HEK293 (cell line): ENCODE measurements around the gene TMEM259.

Experiments used
- CTCF ChIA-PET: fragments of 350-600 bp; formaldehyde crosslinking; extraction: SDS; loops from one replicate; lab custom pipeline; 2021; ENCODE audit warnings: antibody characterized with exemption; lab: Yijun Ruan, JAX
- POLR2A ChIA-PET: fragments of 300-600 bp; formaldehyde crosslinking; extraction: SDS; loops from one replicate; lab custom pipeline; 2020; ENCODE audit warnings: antibody characterized with exemption, inconsistent platforms; lab: Yijun Ruan, JAX
- H3K27ac ChIP-seq: fragments of 200-500 bp; sonication (Bioruptor generic); 2 replicates; pipeline ENCODE4 v1.5.1; 2014; ENCODE audit warnings: low read depth, low read length, control low read depth, inconsistent platforms; ENCODE audit errors: extremely low read depth
- H3K36me3 ChIP-seq, 2 experiments: fragments of 200-500 bp in 1 of 2; sonication (Bioruptor generic) in 1 of 2; 1 replicate in 1 of 2; 2 replicates in 1 of 2; pipeline ENCODE4 v1.5.1; 2014 to 2017; ENCODE audit warnings: inconsistent platforms in 2 of 2, low read length in 2 of 2; ENCODE audit not compliant: control insufficient read depth in 2 of 2, insufficient read depth in 1 of 2
- H3K4me1 ChIP-seq: fragments of 200-500 bp; sonication (Bioruptor generic); 2 replicates; pipeline ENCODE4 v1.5.1; 2014; ENCODE audit warnings: mild to moderate bottlenecking, low read length, inconsistent platforms; ENCODE audit not compliant: control insufficient read depth, insufficient read depth
- H3K4me3 ChIP-seq: 2 replicates; pipeline ENCODE4 v1.5.1; 2011; ENCODE audit warnings: low read depth, mild to moderate bottlenecking, control low read depth, low read length, moderate library complexity
- H3K9me3 ChIP-seq: fragments of 200-500 bp; sonication (Bioruptor generic); 2 replicates; pipeline ENCODE4 v1.5.1; 2014; ENCODE audit warnings: low read depth, low read length, inconsistent platforms; ENCODE audit not compliant: control insufficient read depth, insufficient read depth
- EGR2 ChIP-seq: fragments of 450-650 bp; formaldehyde crosslinking; IDR thresholded peaks from 2 replicates; pipeline ENCODE4 v1.5.1; 2016; ENCODE audit warnings: low read depth, missing biosample characterization, missing genetic modification characterization
- GLI2 ChIP-seq: fragments of 450-650 bp; formaldehyde crosslinking; IDR thresholded peaks from 2 replicates; pipeline ENCODE4; 2017; ENCODE audit warnings: missing biosample characterization, missing genetic modification characterization, low read depth, borderline replicate concordance
- IKZF3 ChIP-seq: fragments of 450-650 bp; IDR thresholded peaks from 2 replicates; pipeline ENCODE4 v1.5.0; 2018; ENCODE audit warnings: missing biosample characterization, mild to moderate bottlenecking, missing genetic modification characterization, moderate library complexity
- KLF1 ChIP-seq: fragments of 450-650 bp; formaldehyde crosslinking; IDR thresholded peaks from 2 replicates; pipeline ENCODE4 v1.5.1; 2016; ENCODE audit warnings: missing biosample characterization, missing genetic modification characterization
- KLF10 ChIP-seq: fragments of 450-650 bp; IDR thresholded peaks from 2 replicates; pipeline ENCODE4 v1.5.1; 2018; ENCODE audit warnings: missing biosample characterization, mild to moderate bottlenecking, missing genetic modification characterization
- KLF8 ChIP-seq: fragments of 450-650 bp; formaldehyde crosslinking; IDR thresholded peaks from 2 replicates; pipeline ENCODE4 v1.5.1; 2016; ENCODE audit warnings: missing biosample characterization, missing genetic modification characterization
- PRDM1 ChIP-seq: fragments of 450-650 bp; formaldehyde crosslinking; IDR thresholded peaks from 2 replicates; pipeline ENCODE4; 2016; ENCODE audit warnings: missing biosample characterization, missing genetic modification characterization
- WT1 ChIP-seq: fragments of 450-650 bp; formaldehyde crosslinking; IDR thresholded peaks from 2 replicates; pipeline ENCODE4 v1.5.1; 2016; ENCODE audit warnings: missing biosample characterization, missing genetic modification characterization
- YY2 ChIP-seq: fragments of 450-650 bp; formaldehyde crosslinking; IDR thresholded peaks from 2 replicates; pipeline ENCODE4 v1.5.1; 2016; ENCODE audit warnings: missing biosample characterization, missing genetic modification characterization
- ZNF114 ChIP-seq: fragments of 450-650 bp; formaldehyde crosslinking; IDR thresholded peaks from 2 replicates; pipeline ENCODE4 v1.5.0; 2017; ENCODE audit warnings: missing biosample characterization, missing genetic modification characterization
- ZNF132 ChIP-seq: fragments of 450-650 bp; formaldehyde crosslinking; IDR thresholded peaks from 2 replicates; pipeline ENCODE4 v1.5.1; 2017; ENCODE audit warnings: missing biosample characterization, missing genetic modification characterization, borderline replicate concordance
- ZNF138 ChIP-seq: fragments of 450-650 bp; formaldehyde crosslinking; IDR thresholded peaks from 2 replicates; pipeline ENCODE4 v1.5.1; 2016; ENCODE audit warnings: missing biosample characterization, missing genetic modification characterization, borderline replicate concordance
- ZNF146 ChIP-seq: fragments of 450-650 bp; formaldehyde crosslinking; IDR thresholded peaks from 2 replicates; pipeline ENCODE4 v1.5.1; 2016; ENCODE audit warnings: missing biosample characterization, missing genetic modification characterization
- ZNF239 ChIP-seq: fragments of 450-650 bp; formaldehyde crosslinking; IDR thresholded peaks from 2 replicates; pipeline ENCODE4 v1.5.1; 2016; ENCODE audit warnings: missing biosample characterization, missing genetic modification characterization
- ZNF324 ChIP-seq: fragments of 450-650 bp; formaldehyde crosslinking; IDR thresholded peaks from 2 replicates; pipeline ENCODE4 v1.5.1; 2016; ENCODE audit warnings: missing biosample characterization, missing genetic modification characterization
- ZNF514 ChIP-seq: fragments of 450-650 bp; formaldehyde crosslinking; IDR thresholded peaks from 2 replicates; pipeline ENCODE4 v1.5.1; 2016; ENCODE audit warnings: missing biosample characterization, missing genetic modification characterization
- ZNF544 ChIP-seq: fragments of 450-650 bp; formaldehyde crosslinking; IDR thresholded peaks from 2 replicates; pipeline ENCODE4 v1.5.0; 2017; ENCODE audit warnings: missing biosample characterization, missing genetic modification characterization
- ZNF660 ChIP-seq: fragments of 450-650 bp; IDR thresholded peaks from 2 replicates; pipeline ENCODE4 v1.5.1; 2018; ENCODE audit warnings: missing biosample characterization, mild to moderate bottlenecking, missing genetic modification characterization
- TF ChIP-seq, protein P1 (sequence below): fragments of 450-650 bp; formaldehyde crosslinking; IDR thresholded peaks from 2 replicates; pipeline ENCODE4 v1.5.1; 2016; ENCODE audit warnings: missing biosample characterization, missing genetic modification characterization, low read depth
- TF ChIP-seq, protein P2 (sequence below): fragments of 450-650 bp; formaldehyde crosslinking; IDR thresholded peaks from 2 replicates; pipeline ENCODE4 v1.5.1; 2017; ENCODE audit warnings: missing biosample characterization, missing genetic modification characterization
- TF ChIP-seq, protein P3 (sequence below): fragments of 450-650 bp; IDR thresholded peaks from 2 replicates; pipeline ENCODE4 v1.5.1; 2018; ENCODE audit warnings: missing biosample characterization, missing genetic modification characterization
- TF ChIP-seq, protein P4 (sequence below): fragments of 450-650 bp; formaldehyde crosslinking; IDR thresholded peaks from 2 replicates; pipeline ENCODE4 v1.5.1; 2017; ENCODE audit warnings: missing biosample characterization, missing genetic modification characterization
- TF ChIP-seq, protein P5 (sequence below): fragments of 450-650 bp; formaldehyde crosslinking; IDR thresholded peaks from 2 replicates; pipeline ENCODE4 v1.5.1; 2016; ENCODE audit warnings: missing biosample characterization, missing genetic modification characterization
- TF ChIP-seq, protein P6 (sequence below): fragments of 450-650 bp; formaldehyde crosslinking; IDR thresholded peaks from 2 replicates; pipeline ENCODE4 v1.5.1; 2016; ENCODE audit warnings: missing biosample characterization, missing genetic modification characterization

Gene TMEM259

DNA sequence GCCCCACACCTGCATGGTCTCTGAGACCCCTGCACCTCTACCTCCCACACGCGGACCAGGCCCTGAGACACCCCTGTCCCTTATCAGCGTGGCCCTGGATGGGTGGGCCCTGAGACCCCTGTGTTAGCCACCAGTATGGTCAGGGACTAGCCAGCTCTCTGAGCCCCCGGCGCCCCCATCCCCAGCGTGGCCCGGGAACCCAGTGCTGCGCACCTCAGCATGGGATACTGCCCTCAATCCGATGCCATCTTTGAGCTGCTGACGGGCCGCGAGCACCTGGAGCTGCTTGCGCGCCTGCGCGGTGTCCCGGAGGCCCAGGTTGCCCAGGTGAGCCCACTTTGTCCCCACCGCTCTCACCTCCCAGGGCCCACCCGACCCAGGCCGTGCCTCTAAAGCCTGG, 41.1 kb upstream of the TMEM259 start:
- peaks cover 0 to 19% of the 10 kb centered on the region in 2 experiments; a peak in 2 of 3 replicates for H3K36me3 ChIP-seq
- TF ChIP-seq, protein P1, sequence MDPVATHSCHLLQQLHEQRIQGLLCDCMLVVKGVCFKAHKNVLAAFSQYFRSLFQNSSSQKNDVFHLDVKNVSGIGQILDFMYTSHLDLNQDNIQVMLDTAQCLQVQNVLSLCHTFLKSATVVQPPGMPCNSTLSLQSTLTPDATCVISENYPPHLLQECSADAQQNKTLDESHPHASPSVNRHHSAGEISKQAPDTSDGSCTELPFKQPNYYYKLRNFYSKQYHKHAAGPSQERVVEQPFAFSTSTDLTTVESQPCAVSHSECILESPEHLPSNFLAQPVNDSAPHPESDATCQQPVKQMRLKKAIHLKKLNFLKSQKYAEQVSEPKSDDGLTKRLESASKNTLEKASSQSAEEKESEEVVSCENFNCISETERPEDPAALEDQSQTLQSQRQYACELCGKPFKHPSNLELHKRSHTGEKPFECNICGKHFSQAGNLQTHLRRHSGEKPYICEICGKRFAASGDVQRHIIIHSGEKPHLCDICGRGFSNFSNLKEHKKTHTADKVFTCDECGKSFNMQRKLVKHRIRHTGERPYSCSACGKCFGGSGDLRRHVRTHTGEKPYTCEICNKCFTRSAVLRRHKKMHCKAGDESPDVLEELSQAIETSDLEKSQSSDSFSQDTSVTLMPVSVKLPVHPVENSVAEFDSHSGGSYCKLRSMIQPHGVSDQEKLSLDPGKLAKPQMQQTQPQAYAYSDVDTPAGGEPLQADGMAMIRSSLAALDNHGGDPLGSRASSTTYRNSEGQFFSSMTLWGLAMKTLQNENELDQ (tag by site-specific recombination): no peak
- TF ChIP-seq ZNF146 (no peak), ZNF114 (tag by site-specific recombination) (no peak), ZNF132 (no peak), EGR2 (tag by site-specific recombination) (no peak), KLF1 (tag by site-specific recombination) (no peak), ZNF324 (tag by site-specific recombination) (no peak), GLI2 (no peak), ZNF544 (tag by site-specific recombination) (no peak), PRDM1 (tag by site-specific recombination) (no peak), WT1 (tag by site-specific recombination) (no peak), ZNF138 (no peak), IKZF3 (no peak), KLF8 (no peak)
- TF ChIP-seq, protein P2, sequence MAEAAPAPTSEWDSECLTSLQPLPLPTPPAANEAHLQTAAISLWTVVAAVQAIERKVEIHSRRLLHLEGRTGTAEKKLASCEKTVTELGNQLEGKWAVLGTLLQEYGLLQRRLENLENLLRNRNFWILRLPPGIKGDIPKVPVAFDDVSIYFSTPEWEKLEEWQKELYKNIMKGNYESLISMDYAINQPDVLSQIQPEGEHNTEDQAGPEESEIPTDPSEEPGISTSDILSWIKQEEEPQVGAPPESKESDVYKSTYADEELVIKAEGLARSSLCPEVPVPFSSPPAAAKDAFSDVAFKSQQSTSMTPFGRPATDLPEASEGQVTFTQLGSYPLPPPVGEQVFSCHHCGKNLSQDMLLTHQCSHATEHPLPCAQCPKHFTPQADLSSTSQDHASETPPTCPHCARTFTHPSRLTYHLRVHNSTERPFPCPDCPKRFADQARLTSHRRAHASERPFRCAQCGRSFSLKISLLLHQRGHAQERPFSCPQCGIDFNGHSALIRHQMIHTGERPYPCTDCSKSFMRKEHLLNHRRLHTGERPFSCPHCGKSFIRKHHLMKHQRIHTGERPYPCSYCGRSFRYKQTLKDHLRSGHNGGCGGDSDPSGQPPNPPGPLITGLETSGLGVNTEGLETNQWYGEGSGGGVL: no peak
- H3K9me3 ChIP-seq: no peaks in the 10 kb centered on the region
- ChIA-PET CTCF (no interaction called here), POLR2A (interaction anchor here (0.6 kb wide), 1 partner anchor 19 kb away, joined by 3 read pairs; no protein-coding TSS in a partner anchor)
- H3K4me1 ChIP-seq: peaks cover 2% of the 10 kb centered on the region; the same call in 1 of the 2 replicates
- H3K27ac ChIP-seq: no peak overlapping the region
- H3K4me3 ChIP-seq: no peak overlapping the region

DNA sequence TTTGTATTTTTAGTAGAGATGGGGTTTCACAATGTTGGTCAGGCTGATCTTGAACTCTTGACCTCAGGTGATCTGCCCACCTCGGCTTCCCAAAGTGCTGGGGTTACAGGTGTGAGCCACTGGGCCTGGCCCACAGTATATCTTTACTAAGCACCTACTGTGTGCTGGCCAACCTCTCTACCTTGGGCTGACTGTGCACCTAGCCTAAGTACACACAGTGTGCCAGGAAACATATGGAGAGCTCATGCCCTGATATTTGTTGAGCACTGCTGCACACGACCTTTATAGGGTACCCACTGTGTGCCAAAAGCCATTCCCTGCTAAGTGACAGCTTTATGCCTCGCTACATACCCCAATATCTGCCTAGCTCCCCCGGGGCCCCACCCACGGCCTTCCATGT, 39.8 kb upstream of the TMEM259 start:
- no peak overlapping the region for H3K4me3 ChIP-seq
- H3K27ac ChIP-seq: no peak overlapping the region
- H3K4me1 ChIP-seq: no peaks in the 10 kb centered on the region
- ChIA-PET CTCF (no interaction called here), POLR2A (interaction anchor here (0.7 kb wide), 1 partner anchor 9 kb away, joined by 5 read pairs; no protein-coding TSS in a partner anchor)
- no peaks in the 10 kb centered on the region for H3K9me3 ChIP-seq
- peaks cover 0 to 32% of the 10 kb centered on the region in 2 experiments; a peak in 2 of 3 replicates for H3K36me3 ChIP-seq
- TF ChIP-seq, protein P3, sequence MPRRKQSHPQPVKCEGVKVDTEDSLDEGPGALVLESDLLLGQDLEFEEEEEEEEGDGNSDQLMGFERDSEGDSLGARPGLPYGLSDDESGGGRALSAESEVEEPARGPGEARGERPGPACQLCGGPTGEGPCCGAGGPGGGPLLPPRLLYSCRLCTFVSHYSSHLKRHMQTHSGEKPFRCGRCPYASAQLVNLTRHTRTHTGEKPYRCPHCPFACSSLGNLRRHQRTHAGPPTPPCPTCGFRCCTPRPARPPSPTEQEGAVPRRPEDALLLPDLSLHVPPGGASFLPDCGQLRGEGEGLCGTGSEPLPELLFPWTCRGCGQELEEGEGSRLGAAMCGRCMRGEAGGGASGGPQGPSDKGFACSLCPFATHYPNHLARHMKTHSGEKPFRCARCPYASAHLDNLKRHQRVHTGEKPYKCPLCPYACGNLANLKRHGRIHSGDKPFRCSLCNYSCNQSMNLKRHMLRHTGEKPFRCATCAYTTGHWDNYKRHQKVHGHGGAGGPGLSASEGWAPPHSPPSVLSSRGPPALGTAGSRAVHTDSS: no peak
- no peak for TF ChIP-seq ZNF660 (tag by site-specific recombination)
- TF ChIP-seq PRDM1 (tag by site-specific recombination): no peak
- TF ChIP-seq KLF10 (tag by site-specific recombination): no peak
- TF ChIP-seq, protein P4, sequence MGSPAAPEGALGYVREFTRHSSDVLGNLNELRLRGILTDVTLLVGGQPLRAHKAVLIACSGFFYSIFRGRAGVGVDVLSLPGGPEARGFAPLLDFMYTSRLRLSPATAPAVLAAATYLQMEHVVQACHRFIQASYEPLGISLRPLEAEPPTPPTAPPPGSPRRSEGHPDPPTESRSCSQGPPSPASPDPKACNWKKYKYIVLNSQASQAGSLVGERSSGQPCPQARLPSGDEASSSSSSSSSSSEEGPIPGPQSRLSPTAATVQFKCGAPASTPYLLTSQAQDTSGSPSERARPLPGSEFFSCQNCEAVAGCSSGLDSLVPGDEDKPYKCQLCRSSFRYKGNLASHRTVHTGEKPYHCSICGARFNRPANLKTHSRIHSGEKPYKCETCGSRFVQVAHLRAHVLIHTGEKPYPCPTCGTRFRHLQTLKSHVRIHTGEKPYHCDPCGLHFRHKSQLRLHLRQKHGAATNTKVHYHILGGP (tag by site-specific recombination): no peak
- no peak for TF ChIP-seq ZNF514 (tag by site-specific recombination)
- TF ChIP-seq YY2: no peak
- TF ChIP-seq, protein P5, sequence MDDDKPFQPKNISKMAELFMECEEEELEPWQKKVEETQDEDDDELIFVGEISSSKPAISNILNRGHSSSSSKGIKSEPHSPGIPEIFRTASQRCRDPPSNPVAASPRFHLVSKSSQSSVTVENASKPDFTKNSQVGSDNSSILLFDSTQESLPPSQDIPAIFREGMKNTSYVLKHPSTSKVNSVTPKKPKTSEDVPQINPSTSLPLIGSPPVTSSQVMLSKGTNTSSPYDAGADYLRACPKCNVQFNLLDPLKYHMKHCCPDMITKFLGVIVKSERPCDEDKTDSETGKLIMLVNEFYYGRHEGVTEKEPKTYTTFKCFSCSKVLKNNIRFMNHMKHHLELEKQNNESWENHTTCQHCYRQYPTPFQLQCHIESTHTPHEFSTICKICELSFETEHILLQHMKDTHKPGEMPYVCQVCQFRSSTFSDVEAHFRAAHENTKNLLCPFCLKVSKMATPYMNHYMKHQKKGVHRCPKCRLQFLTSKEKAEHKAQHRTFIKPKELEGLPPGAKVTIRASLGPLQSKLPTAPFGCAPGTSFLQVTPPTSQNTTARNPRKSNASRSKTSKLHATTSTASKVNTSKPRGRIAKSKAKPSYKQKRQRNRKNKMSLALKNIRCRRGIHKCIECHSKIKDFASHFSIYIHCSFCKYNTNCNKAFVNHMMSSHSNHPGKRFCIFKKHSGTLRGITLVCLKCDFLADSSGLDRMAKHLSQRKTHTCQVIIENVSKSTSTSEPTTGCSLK: no peak
- TF ChIP-seq ZNF239 (tag by site-specific recombination): no peak
- TF ChIP-seq, protein P6, sequence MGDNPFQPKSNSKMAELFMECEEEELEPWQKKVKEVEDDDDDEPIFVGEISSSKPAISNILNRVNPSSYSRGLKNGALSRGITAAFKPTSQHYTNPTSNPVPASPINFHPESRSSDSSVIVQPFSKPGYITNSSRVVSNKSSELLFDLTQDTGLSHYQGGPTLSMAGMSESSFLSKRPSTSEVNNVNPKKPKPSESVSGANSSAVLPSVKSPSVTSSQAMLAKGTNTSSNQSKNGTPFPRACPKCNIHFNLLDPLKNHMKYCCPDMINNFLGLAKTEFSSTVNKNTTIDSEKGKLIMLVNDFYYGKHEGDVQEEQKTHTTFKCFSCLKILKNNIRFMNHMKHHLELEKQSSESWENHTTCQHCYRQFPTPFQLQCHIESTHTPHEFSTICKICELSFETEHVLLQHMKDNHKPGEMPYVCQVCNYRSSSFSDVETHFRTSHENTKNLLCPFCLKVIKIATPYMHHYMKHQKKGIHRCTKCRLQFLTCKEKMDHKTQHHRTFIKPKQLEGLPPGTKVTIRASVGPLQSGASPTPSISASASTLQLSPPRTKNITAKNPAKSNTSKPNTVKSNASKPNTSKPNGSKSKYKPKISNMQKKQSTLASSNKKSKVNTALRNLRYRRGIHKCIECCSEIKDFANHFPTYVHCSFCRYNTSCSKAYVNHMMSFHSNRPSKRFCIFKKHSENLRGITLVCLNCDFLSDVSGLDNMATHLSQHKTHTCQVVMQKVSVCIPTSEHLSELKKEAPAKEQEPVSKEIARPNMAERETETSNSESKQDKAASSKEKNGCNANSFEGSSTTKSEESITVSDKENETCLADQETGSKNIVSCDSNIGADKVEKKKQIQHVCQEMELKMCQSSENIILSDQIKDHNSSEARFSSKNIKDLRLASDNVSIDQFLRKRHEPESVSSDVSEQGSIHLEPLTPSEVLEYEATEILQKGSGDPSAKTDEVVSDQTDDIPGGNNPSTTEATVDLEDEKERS: no peak
